ENCODE measurements around the gene IRF7. TPM values are rescaled to one million over a fixed set of nuclear protein-coding genes. Genes with fewer than 3 reads are reported as not detected.

The IRF7 gene
- total RNA-seq, 1 donor from 2014 or later = 17.1 TPM

- no peak for DNase-seq (ENCODE audit: low read depth)
Measured at GRCh38 chr11:640021-640706, 24.4 kb upstream of the IRF7 start.

- DNase-seq (ENCODE audit: low read depth) = no peak
Measured at GRCh38 chr11:639332-639955, 23.7 kb upstream of the IRF7 start.

- no peak for DNase-seq (ENCODE audit: low read depth)
Measured at GRCh38 chr11:638631-639331, 23.0 kb upstream of the IRF7 start.

GRCh38 chr11:637593-638521, 22.1 kb upstream of the IRF7 start:
- no peak for DNase-seq (ENCODE audit: low read depth)

GRCh38 chr11:637333-637592, 21.5 kb upstream of the IRF7 start:
- no peak for DNase-seq (ENCODE audit: low read depth)

- DNase-seq (ENCODE audit: low read depth) = no peak
Measured at GRCh38 chr11:636511-637332, 21.0 kb upstream of the IRF7 start, which contains the start of gene DRD4. Gene DRD4 (plus strand): TSS chr11:637269. CDS start chr11:637305, 36 bp downstream.

- DNase-seq (ENCODE audit: low read depth) = no peak
Measured at GRCh38 chr11:635945-636510, 20.3 kb upstream of the IRF7 start.

- DNase-seq (ENCODE audit: low read depth) = no peak
Measured at GRCh38 chr11:630871-631270, 15.1 kb upstream of the IRF7 start.

- no peak for DNase-seq (ENCODE audit: low read depth)
Measured at GRCh38 chr11:629237-629583, 13.5 kb upstream of the IRF7 start.

GRCh38 chr11:628056-628455, 12.3 kb upstream of the IRF7 start:
- DNase-seq (ENCODE audit: low read depth) = no peak

GRCh38 chr11:627308-627576, 11.5 kb upstream of the IRF7 start:
- no peak for DNase-seq (ENCODE audit: low read depth)

GRCh38 chr11:626475-627307, 10.9 kb upstream of the IRF7 start, which contains the start of gene SCT:
Gene SCT (minus strand): TSS chr11:627181. CDS start chr11:627143, 38 bp downstream.
- DNase-seq (ENCODE audit: low read depth) = no peak

- no peak for DNase-seq (ENCODE audit: low read depth)
Measured at GRCh38 chr11:625636-626268, 10.0 kb upstream of the IRF7 start.

GRCh38 chr11:624705-625635, 9.2 kb upstream of the IRF7 start, which contains the start of gene CDHR5:
Gene CDHR5 (minus strand): TSS chr11:624955. CDS start chr11:624902, 53 bp downstream.
- DNase-seq (ENCODE audit: low read depth) = no peak

GRCh38 chr11:623999-624704, 8.4 kb upstream of the IRF7 start:
- DNase-seq (ENCODE audit: low read depth) = peak; percentile 26

GRCh38 chr11:623349-623869, 7.7 kb upstream of the IRF7 start:
- no peak for DNase-seq (ENCODE audit: low read depth)

GRCh38 chr11:621838-622237, 6.1 kb upstream of the IRF7 start:
- no peak for DNase-seq (ENCODE audit: low read depth)
